A549 (cell line): ENCODE measurements around the gene CD68. TPM values are rescaled to one million over a fixed set of nuclear protein-coding genes. Genes with fewer than 3 reads are reported as not detected.
A peak's percentile ranks its signal among the peaks of the same experiment; 100 is the strongest.

Experiments used
- ATAC-seq, 2 experiments: fragments of 200-7000 bp in 1 of 2; fragments of >200 bp in 1 of 2; cut with Nextera tagmentation in 1 of 2; cut with Tn5 transposase in 1 of 2; 3 replicates each; pipeline versions ENCODE4 v1.8.0 to v1.9.1; 2018 to 2020; ENCODE audit warnings: mild to moderate bottlenecking in 1 of 2, moderate library complexity in 1 of 2
- CTCF ChIA-PET: fragments of 300-600 bp; sonication (Branson Sonifier 250); formaldehyde crosslinking; extraction: SDS; loops from one replicate; lab custom pipeline; 2021; ENCODE audit warnings: antibody characterized with exemption, inconsistent platforms; lab: Yijun Ruan, JAX
- POLR2A ChIA-PET: fragments of 350-600 bp; formaldehyde crosslinking; extraction: SDS; loops from one replicate; lab custom pipeline; 2021; ENCODE audit warnings: antibody characterized with exemption, inconsistent platforms; lab: Yijun Ruan, JAX
- DNase-seq, 2 experiments: peaks; one replicate each; pipeline versions ENCODE4 v3.0.0 to v3.0.0-alpha.2; 2011 to 2016; ENCODE audit warnings: low read depth in 1 of 2, low spot score in 1 of 2
- FAIRE-seq: peaks from 2 replicates; lab custom pipeline; 2011; peaks lifted over from hg19 to GRCh38; lab: Jason Lieb, UNC
- H3K27ac ChIP-seq, 2 experiments: fragments of >200 bp; sonication (Bioruptor Twin); formaldehyde crosslinking; 3 replicates each; pipeline ENCODE4 v1.5.1; 2016 to 2017
- H3K4me1 ChIP-seq: fragments of >200 bp; sonication (Bioruptor Twin); formaldehyde crosslinking; 3 replicates; pipeline ENCODE4 v1.6.1; 2016
- H3K4me2 ChIP-seq: fragments of >200 bp; sonication (Bioruptor Twin); formaldehyde crosslinking; 3 replicates; pipeline ENCODE4 v1.6.1; 2016
- H3K4me3 ChIP-seq: fragments of >200 bp; sonication (Bioruptor Twin); formaldehyde crosslinking; 3 replicates; pipeline ENCODE4 v1.5.1; 2016
- H3K9me3 ChIP-seq: fragments of >200 bp; sonication (Bioruptor Twin); formaldehyde crosslinking; 3 replicates; pipeline ENCODE4 v1.6.1; 2016
- ATOH8 ChIP-seq: fragments of 250-450 bp; sonication (Bioruptor Pico); IDR thresholded peaks from 2 replicates; pipeline ENCODE4 v1.5.0; 2020; ENCODE audit warnings: low read depth, mild to moderate bottlenecking, moderate library complexity
- CBX2 ChIP-seq: fragments of 200-600 bp; sonication (generic); IDR thresholded peaks from 2 replicates; pipeline ENCODE4 v1.6.1; 2016; ENCODE audit warnings: low read depth, mild to moderate bottlenecking, borderline replicate concordance
- ELK1 ChIP-seq: fragments of 150-350 bp; IDR thresholded peaks from 2 replicates; pipeline ENCODE4 v1.6.1; 2014; ENCODE audit warnings: low read depth, mild to moderate bottlenecking, low read length
- EP300 ChIP-seq, 2 experiments: fragments of >200 bp; sonication (Bioruptor Twin); formaldehyde crosslinking; IDR thresholded peaks; 2 replicates in 1 of 2; 3 replicates in 1 of 2; pipeline ENCODE4 v1.6.1; 2016 to 2017
- ESRRA ChIP-seq: fragments of 150-350 bp; IDR thresholded peaks from 2 replicates; pipeline ENCODE4 v1.6.1; 2014; ENCODE audit warnings: mild to moderate bottlenecking, low read length, borderline replicate concordance
- FOSB ChIP-seq: fragments of 250-450 bp; sonication (Bioruptor Pico); IDR thresholded peaks from 2 replicates; pipeline ENCODE4 v1.5.0; 2020; ENCODE audit warnings: mild to moderate bottlenecking, moderate library complexity
- FOSL2 ChIP-seq, 2 experiments: fragments of 450-650 bp in 1 of 2; fragments of >200 bp in 1 of 2; sonication (Bioruptor Twin) in 1 of 2; formaldehyde crosslinking; IDR thresholded peaks; 2 replicates each; pipeline versions ENCODE4 v1.5.0 to v1.6.1; 2016 to 2020; ENCODE audit warnings: mild to moderate bottlenecking in 1 of 2, moderate library complexity in 1 of 2
- HOXB5 ChIP-seq: fragments of 250-450 bp; sonication (Bioruptor Pico); IDR thresholded peaks from 2 replicates; pipeline ENCODE4 v1.5.0; 2020; ENCODE audit warnings: mild to moderate bottlenecking, moderate library complexity
- JUN ChIP-seq, 2 experiments: fragments of >200 bp; sonication (Bioruptor Twin); formaldehyde crosslinking; IDR thresholded peaks; 2 replicates in 1 of 2; 3 replicates in 1 of 2; pipeline ENCODE4 v1.6.1; 2016 to 2017
- KDM5A ChIP-seq: fragments of 200-600 bp; sonication (generic); IDR thresholded peaks from 2 replicates; pipeline ENCODE4 v1.6.1; 2016; ENCODE audit warnings: antibody characterized with exemption, mild to moderate bottlenecking
- MAX ChIP-seq: IDR thresholded peaks from 2 replicates; pipeline ENCODE4 v1.6.1; 2012
- MAZ ChIP-seq: fragments of 150-350 bp; IDR thresholded peaks from 2 replicates; pipeline ENCODE4 v1.6.1; 2014; ENCODE audit warnings: antibody characterized with exemption, low read depth, low read length, borderline replicate concordance
- MYC ChIP-seq: IDR thresholded peaks from 2 replicates; pipeline ENCODE4 v1.6.1; 2012; ENCODE audit warnings: mild to moderate bottlenecking, inconsistent platforms, low read length, improper control_type of control experiment, borderline replicate concordance
- NFE2L2 ChIP-seq: fragments of 150-350 bp; conservative IDR thresholded peaks from 2 replicates; pipeline ENCODE4 v1.6.1; 2014; ENCODE audit warnings: low read length
- NPAS2 ChIP-seq: fragments of 250-450 bp; sonication (Bioruptor Pico); IDR thresholded peaks from 2 replicates; pipeline ENCODE4 v1.8.0; 2022; ENCODE audit warnings: mild to moderate bottlenecking, moderate library complexity, borderline replicate concordance
- PBX3 ChIP-seq: IDR thresholded peaks from 2 replicates; pipeline ENCODE4 v1.6.1; 2012
- RCOR1 ChIP-seq: fragments of 150-350 bp; IDR thresholded peaks from 2 replicates; pipeline ENCODE4 v1.6.1; 2014; ENCODE audit warnings: antibody characterized with exemption, low read length, low read depth
- RNF2 ChIP-seq: fragments of 200-600 bp; sonication (generic); IDR thresholded peaks from 2 replicates; pipeline ENCODE4 v1.6.1; 2016; ENCODE audit warnings: low read depth, mild to moderate bottlenecking, antibody characterized with exemption, moderate library complexity, borderline replicate concordance
- SMC3 ChIP-seq: fragments of >200 bp; sonication (Bioruptor Twin); formaldehyde crosslinking; IDR thresholded peaks from 3 replicates; pipeline ENCODE4 v1.6.1; 2018; ENCODE audit warnings: inconsistent platforms
- TFCP2L1 ChIP-seq: fragments of 250-450 bp; sonication (Bioruptor Pico); IDR thresholded peaks from 2 replicates; pipeline ENCODE4 v1.5.0; 2021; ENCODE audit warnings: mild to moderate bottlenecking
- TP53 ChIP-seq: fragments of 250-450 bp; sonication (Bioruptor Pico); IDR thresholded peaks from 2 replicates; pipeline ENCODE4 v1.5.0; 2021; ENCODE audit warnings: mild to moderate bottlenecking, moderate library complexity
- ZNF302 ChIP-seq: fragments of 250-450 bp; sonication (Bioruptor Pico); IDR thresholded peaks from 2 replicates; pipeline ENCODE4 v1.9.0; 2021; ENCODE audit warnings: inconsistent platforms, mild to moderate bottlenecking, moderate library complexity
- WGBS: methylation state at CpG from one replicate; pipeline ENCODE4 v1.1.6; 2017; ENCODE audit errors: missing lambda C conversion rate; 5-methylcytosine and 5-hydroxymethylcytosine counted together
- polyA plus RNA-seq, 4 experiments: library from polyadenylated mRNA; depleted of rRNA in 3 of 4; stranded (reverse); fragments of >200 nt; fragmentation: RNase III in 1 of 4; extraction: RNeasy Plus Mini Kit Qiagen cat#74134 plus additional on column Dnase treatment in 1 of 4; gene quantifications; 2 replicates in 3 of 4; 3 replicates in 1 of 4; pipeline ENCODE4 v1.2.3, GENCODE V29; 2011 to 2017

The CD68 gene
- polyA plus RNA-seq, 2 of the 4 experiments (the other 2 are of a cell fraction), result 9.8 to 17.7 TPM

- 68% methylated on average over 22 of the region's 24 CpGs for WGBS
- peak in 1 of 2 experiments; percentile 33; a peak in 2 of 5 replicates for TF ChIP-seq JUN (IDR thresholded peaks at IDR 0.05)
- TF ChIP-seq FOSL2 (IDR thresholded peaks at IDR 0.05), result no peak
- TF ChIP-seq FOSL2 (CRISPR knock-in tag; IDR thresholded peaks at IDR 0.05), result peak; percentile 23; the same call in 1 of the 2 replicates
- no peak for TF ChIP-seq TFCP2L1 (CRISPR knock-in tag)
- TF ChIP-seq ESRRA, result no peak
- peak within 1 kb of the TSS; percentile 50 to 78; a peak in 5 of 6 replicates for H3K27ac ChIP-seq
- ATAC-seq, result peak; percentile 1 to 10; a peak in 1 of 6 replicates
- DNase-seq, result no peak
- H3K9me3 ChIP-seq, result no peaks in the 10 kb centered on the region
- ChIA-PET CTCF (interaction anchor here (0.6 to 12.1 kb wide), 23 partner anchors 11 to 234 kb away, joined by 3 to 184 read pairs (median 7); partner anchors contain the start of genes ATP1B2, CD68, DNAH2 and FXR2), POLR2A (interaction anchor here (0.8 to 3.0 kb wide), 5 partner anchors 10 to 97 kb away, joined by 3 to 16 read pairs (median 10); partner anchors contain the start of genes CD68, SAT2 and TP53)
- no peak within 1 kb of the TSS for H3K4me3 ChIP-seq
- peak within 1 kb of the TSS; percentile 44 for H3K4me2 ChIP-seq
- FAIRE-seq, result no peak
- peaks cover 31% of the 10 kb centered on the region for H3K4me1 ChIP-seq
Observed at GRCh38 chr17:7589891-7590691, 10.7 kb downstream of the CD68 start, which contains the start of gene SOX15. TSS of gene SOX15 (minus strand) at chr17:7590094. CDS start at chr17:7589676, 418 bp downstream.

DNA sequence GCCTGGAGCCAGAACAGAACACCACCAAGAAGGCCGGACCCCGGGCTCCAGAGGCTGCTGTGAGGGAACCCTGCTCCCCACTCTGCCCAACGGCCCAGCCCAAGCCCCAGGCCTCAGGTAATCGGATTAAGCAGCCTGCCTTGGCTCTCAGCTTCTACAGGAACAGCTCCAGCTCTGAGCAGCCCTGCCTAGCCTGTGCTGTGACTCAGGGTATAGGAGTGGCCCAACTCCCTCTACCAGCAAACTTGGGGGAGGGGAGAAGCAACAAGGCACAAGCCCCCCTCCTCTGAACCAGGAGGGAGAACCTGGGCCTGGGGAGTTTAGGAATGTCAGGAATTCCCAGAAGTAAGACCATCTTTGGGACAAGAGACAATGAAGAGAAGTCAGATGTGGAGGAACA is 11.3 kb downstream of the CD68 start:
- POLR2A ChIA-PET, result interaction anchor here (1.9 to 3.0 kb wide), 3 partner anchors 11 to 97 kb away, joined by 10 to 16 read pairs (median 12); partner anchors contain the start of genes CD68 and TP53
- H3K9me3 ChIP-seq, result no peaks in the 10 kb centered on the region
- no peak overlapping the region for H3K4me3 ChIP-seq
- CTCF ChIA-PET, result interaction anchor here (1.3 to 12.1 kb wide), 7 partner anchors 13 to 235 kb away, joined by 3 to 184 read pairs (median 21); partner anchors contain the start of genes CD68, DNAH2, FXR2 and TP53
- WGBS, result 62% methylated on average over 4 of the region's 4 CpGs
- peak overlapping the region; percentile 44 for H3K4me2 ChIP-seq
- TF ChIP-seq PBX3 (peak; percentile 34; the same call in 1 of the 2 replicates), RNF2 (no peak), SMC3 (no peak), FOSB (CRISPR knock-in tag) (no peak), NPAS2 (CRISPR knock-in tag) (no peak), TP53 (no peak), CBX2 (no peak), MYC (no peak), ATOH8 (CRISPR knock-in tag) (no peak), TFCP2L1 (CRISPR knock-in tag) (no peak), NFE2L2 (no peak), HOXB5 (CRISPR knock-in tag) (no peak), ZNF302 (CRISPR knock-in tag) (no peak), MAX (peak; percentile 24; the same call in 1 of the 2 replicates), RCOR1 (no peak), EP300 (IDR thresholded peaks at IDR 0.05) (no peak), JUN (IDR thresholded peaks at IDR 0.05) (0 out of 5 replicates have a peak, but pooled peaks of 1 of the 2 experiments have one; percentile 26), ELK1 (no peak), MAZ (no peak), KDM5A (no peak)
- TF ChIP-seq, all 56 proteins: peak for 3
- Histone ChIP-seq H3K27ac (peak overlapping the region; percentile 50 to 78; a peak in 5 of 6 replicates), H3K4me1 (peaks cover 31% of the 10 kb centered on the region)
- DNase-seq (peak; percentile 44 to 69), ATAC-seq (peak; percentile 54), FAIRE-seq (no peak)
